ENCODE results near the gene INS.

- TF ChIP-seq CTCF (IDR thresholded peaks at IDR 0.05) (no peak), EZH2 (IDR thresholded peaks at IDR 0.05; ENCODE audit: borderline replicate concordance, insufficient read depth, low read depth, low read length, poor library complexity, severe bottlenecking) (no peak)
Measured at GRCh38 chr11:2203440-2204259, 42.6 kb upstream of the INS start.
